Measurements from ENCODE around the gene CYTH1. TPM values are rescaled to one million over a fixed set of nuclear protein-coding genes. Genes with fewer than 3 reads are reported as not detected.
"Not testable (repeated sequence)": the region's sequence is repeated elsewhere in the genome, so short reads cannot be mapped to it uniquely, and the experiment has no call there.

CYTH1 gene
- total RNA-seq, 4 donors from 2014 or later: 103 to 156 (median 142) TPM

GRCh38 chr17:78753316-78754250 is 28.5 kb downstream of the CYTH1 start:
- Histone ChIP-seq H3K27ac (no peak overlapping the region), H3K4me3 (no peak overlapping the region), H3K27me3 (no peaks in the 10 kb centered on the region), H3K9me3 (no peaks in the 10 kb centered on the region), H3K4me1 (peaks cover 4 to 49% (median 11%) of the 10 kb centered on the region in 4 donors), H3K36me3 (no peaks in the 10 kb centered on the region)
- intact Hi-C loops (cut with DNase I; ENCODE audit: low total_unique reads): no loop called here
- in situ Hi-C loops (cut with MboI; ENCODE audit: low pct_ligation_motif_present in 1 of 4, low pct_unique_long_range_greater_than_20kb in 1 of 4, low sequenced_read_pairs in 3 of 4): no loop called here
- DNase-seq: no peak
- TF ChIP-seq POLR2A (IDR thresholded peaks at IDR 0.05) (no peak), POLR2AphosphoS5 (IDR thresholded peaks at IDR 0.05) (no peak), EP300 (IDR thresholded peaks at IDR 0.05; ENCODE audit: low read depth) (no peak), CTCF (IDR thresholded peaks at IDR 0.05) (no peak)
- WGBS, 2 donors (ENCODE audit: low coverage in 1 of 2): 68 to 84% methylated on average over 4 to 13 of the region's 13 CpGs

- Histone ChIP-seq H3K36me3 (no peaks in the 10 kb centered on the region), H3K27ac (peak overlapping the region in 3 of 4 donors; percentile 3 to 29 (median 10)), H3K4me1 (peaks cover 7 to 51% (median 10%) of the 10 kb centered on the region in 4 donors), H3K27me3 (no peaks in the 10 kb centered on the region), H3K4me3 (no peak overlapping the region), H3K9me3 (no peaks in the 10 kb centered on the region)
- intact Hi-C loops (cut with DNase I; ENCODE audit: low total_unique reads): no loop called here
- no peak for DNase-seq
- 74 to 89% methylated on average over 6 to 14 of the region's 14 CpGs for WGBS, 2 donors (ENCODE audit: low coverage in 1 of 2)
- TF ChIP-seq POLR2A (IDR thresholded peaks at IDR 0.05) (no peak), CTCF (IDR thresholded peaks at IDR 0.05) (no peak), EP300 (IDR thresholded peaks at IDR 0.05; ENCODE audit: low read depth) (no peak), POLR2AphosphoS5 (IDR thresholded peaks at IDR 0.05) (no peak)
- in situ Hi-C loops (cut with MboI; ENCODE audit: low pct_ligation_motif_present in 1 of 4, low pct_unique_long_range_greater_than_20kb in 1 of 4, low sequenced_read_pairs in 3 of 4): no loop called here
Measured at GRCh38 chr17:78751447-78752161, 30.5 kb downstream of the CYTH1 start.

DNA sequence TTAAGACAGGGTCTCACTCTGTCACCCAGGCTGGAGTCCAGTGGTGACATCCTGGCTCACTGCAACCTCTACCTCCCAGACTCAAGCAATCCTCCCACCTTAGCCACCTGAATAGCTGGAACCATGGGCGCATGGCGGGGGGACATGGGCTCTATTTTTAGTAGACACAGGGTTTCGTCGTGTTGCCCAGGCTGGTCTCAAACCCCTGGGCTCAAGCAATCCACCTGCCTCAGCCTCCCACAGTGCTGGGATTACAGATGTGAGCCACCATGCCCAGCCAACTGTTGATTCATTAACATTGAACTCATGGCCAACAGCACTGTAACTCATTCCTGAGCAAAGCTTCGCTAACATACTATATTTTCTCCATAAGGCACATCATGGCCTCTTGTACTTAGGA is 31.1 kb downstream of the CYTH1 start:
- WGBS, 2 donors (ENCODE audit: low coverage in 1 of 2): 88 to 100% methylated on average over 1 to 5 of the region's 5 CpGs
- peak overlapping the region in 1 of 4 donors; percentile 29 for H3K27ac ChIP-seq
- intact Hi-C loops (cut with DNase I; ENCODE audit: low total_unique reads); DNase-seq; in situ Hi-C loops (cut with MboI; ENCODE audit: low pct_ligation_motif_present in 1 of 4, low pct_unique_long_range_greater_than_20kb in 1 of 4, low sequenced_read_pairs in 3 of 4); H3K36me3 ChIP-seq; H3K9me3 ChIP-seq; H3K27me3 ChIP-seq; H3K4me3 ChIP-seq: not testable (repeated sequence)
- peaks cover 7 to 57% (median 10%) of the 10 kb centered on the region in 4 donors for H3K4me1 ChIP-seq

DNA sequence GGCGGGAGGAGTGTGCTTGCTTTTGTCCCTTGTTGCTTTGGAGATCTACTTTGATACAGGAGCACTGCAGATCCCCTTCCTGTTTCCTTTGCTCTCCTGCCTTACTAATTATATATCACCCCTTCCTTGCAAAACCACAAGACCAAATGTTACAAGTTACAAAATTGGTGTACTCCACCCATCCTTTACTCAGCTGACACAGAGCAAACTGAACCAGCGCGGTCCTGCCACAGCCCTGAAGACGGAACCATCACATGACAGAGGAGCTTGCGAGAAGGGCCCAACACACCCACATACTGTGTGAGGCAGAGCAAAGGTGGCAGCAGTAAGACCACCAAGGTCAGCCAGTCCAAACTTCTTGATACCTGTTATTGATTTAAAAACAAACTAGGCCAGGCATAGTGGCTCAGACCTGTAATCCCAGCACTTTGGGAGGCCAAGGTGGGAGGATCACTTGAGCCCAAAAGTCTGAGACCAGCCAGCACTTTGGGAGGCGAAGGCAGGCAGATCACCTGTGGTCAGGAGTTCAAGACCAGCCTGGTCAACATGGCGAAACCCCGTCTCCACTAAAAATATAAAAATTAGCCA is 33.2 kb downstream of the CYTH1 start:
- peak; percentile 68 for DNase-seq
- in situ Hi-C loops (cut with MboI; ENCODE audit: low pct_ligation_motif_present in 1 of 4, low pct_unique_long_range_greater_than_20kb in 1 of 4, low sequenced_read_pairs in 3 of 4) (no loop called here), intact Hi-C loops (cut with DNase I; ENCODE audit: low total_unique reads) (loop anchor here (10.0 kb wide), 1 partner anchor 254 kb away; no protein-coding TSS in a partner anchor)
- Histone ChIP-seq H3K9me3 (no peaks in the 10 kb centered on the region), H3K4me1 (peaks cover 7 to 65% (median 17%) of the 10 kb centered on the region in 4 donors), H3K36me3 (no peaks in the 10 kb centered on the region), H3K27ac (peak overlapping the region; percentile 51 to 75 (median 70)), H3K27me3 (no peaks in the 10 kb centered on the region), H3K4me3 (peak overlapping the region in 1 of 4 donors; percentile 9)
- TF ChIP-seq POLR2AphosphoS5 (IDR thresholded peaks at IDR 0.05) (peak; percentile 16 to 61 (median 36)), CTCF (IDR thresholded peaks at IDR 0.05) (no peak)
- WGBS, 2 donors (ENCODE audit: low coverage in 1 of 2): 56 to 67% methylated on average over 1 to 8 of the region's 8 CpGs
